Astrocyte of the spinal cord (primary cell): ENCODE data around the gene DGKB.
A peak's percentile ranks its signal among the peaks of the same experiment; 100 is the strongest.

Experiments used
- DNase-seq: peaks from one replicate; pipeline ENCODE4 v3.0.0; 2011; ENCODE audit warnings: low read depth, low spot score
- H3K4me3 ChIP-seq: 2 replicates; pipeline ENCODE4 v1.5.1; 2011; ENCODE audit warnings: low read depth, mild to moderate bottlenecking, low read length, moderate library complexity
- CTCF ChIP-seq: IDR thresholded peaks from 2 replicates; pipeline ENCODE4 v1.5.1; 2012; ENCODE audit warnings: low read depth, mild to moderate bottlenecking, low read length, inconsistent platforms
- in situ Hi-C: cut with HindIII; loops from 2 replicates; pipeline ENCODE4 v1.10.0; 2017; ENCODE audit warnings: low sequenced_read_pairs

The DGKB gene

GRCh38 chr7:14739841-14740185 is 162.7 kb downstream of the DGKB start:
- in situ Hi-C loops, result no loop called here
- TF ChIP-seq CTCF, result no peak
- DNase-seq, result no peak
- H3K4me3 ChIP-seq, result no peak overlapping the region

GRCh38 chr7:14739168-14739840 is 163.2 kb downstream of the DGKB start:
- in situ Hi-C loops, result no loop called here
- TF ChIP-seq CTCF, result no peak
- no peak for DNase-seq
- H3K4me3 ChIP-seq, result no peak overlapping the region

GRCh38 chr7:14738086-14738485 is 164.5 kb downstream of the DGKB start:
- no peak for TF ChIP-seq CTCF
- DNase-seq, result no peak
- no peak overlapping the region for H3K4me3 ChIP-seq
- in situ Hi-C loops, result no loop called here

- no peak overlapping the region for H3K4me3 ChIP-seq
- no peak for DNase-seq
- in situ Hi-C loops, result no loop called here
- TF ChIP-seq CTCF, result peak; percentile 18
Observed at GRCh38 chr7:14734839-14735321, 167.7 kb downstream of the DGKB start.

- in situ Hi-C loops, result no loop called here
- no peak overlapping the region for H3K4me3 ChIP-seq
- DNase-seq, result no peak
- no peak for TF ChIP-seq CTCF
Observed at GRCh38 chr7:14720785-14721184, 181.8 kb downstream of the DGKB start.

GRCh38 chr7:14717816-14718215 is 184.7 kb downstream of the DGKB start:
- peak; percentile 42 for DNase-seq
- TF ChIP-seq CTCF, result peak; percentile 45
- no peak overlapping the region for H3K4me3 ChIP-seq
- in situ Hi-C loops, result no loop called here
